Upper lobe of left lung (tissue), 6 donors: ENCODE data around the gene CHCHD6. TPM values are rescaled to one million over a fixed set of nuclear protein-coding genes. Genes with fewer than 3 reads are reported as not detected.

Experiments used
- ATAC-seq, 2 donors: fragments of 200-7000 bp; cut with Tn5 transposase; one replicate each; pipeline ENCODE4 v1.9.1; 2022; ENCODE audit warnings: mild to moderate bottlenecking in 2 of 2, moderate library complexity in 2 of 2; ENCODE audit not compliant: low FRiP score in 2 of 2
- DNase-seq, 2 donors: peaks; one replicate each; pipeline ENCODE4 v3.0.0-alpha.2; 2019 to 2020
- H3K27ac ChIP-seq, 4 donors: fragments of 200-600 bp; sonication (generic); one replicate each; pipeline ENCODE4 v1.5.1; 2016 to 2019
- H3K27me3 ChIP-seq, 4 donors: fragments of 200-600 bp; sonication (generic); one replicate each; pipeline ENCODE4 v1.5.1; 2017 to 2019
- H3K36me3 ChIP-seq, 4 donors: fragments of 200-600 bp; sonication (generic); one replicate each; pipeline ENCODE4 v1.5.1; 2016 to 2019
- H3K4me1 ChIP-seq, 4 donors: fragments of 200-600 bp; sonication (generic); one replicate each; pipeline ENCODE4 v1.5.1; 2018 to 2019
- H3K4me3 ChIP-seq, 4 donors: fragments of 200-600 bp; sonication (generic); one replicate each; pipeline ENCODE4 v1.5.1; 2017 to 2019; ENCODE audit warnings: mild to moderate bottlenecking in 2 of 4, moderate library complexity in 1 of 4
- H3K9me3 ChIP-seq, 4 donors: fragments of 200-600 bp; sonication (generic); one replicate each; pipeline ENCODE4 v1.5.1; 2018 to 2019
- CTCF ChIP-seq, 6 experiments: fragments of 450-650 bp in 4 of 6; fragments of 200-600 bp in 2 of 6; sonication (generic) in 2 of 6; IDR thresholded peaks; one replicate each; pipeline ENCODE4 v1.5.1; 2016 to 2019; ENCODE audit warnings: antibody characterized with exemption in 6 of 6
- EP300 ChIP-seq, 4 donors: sonication (generic); formaldehyde crosslinking; IDR thresholded peaks; one replicate each; pipeline ENCODE4 v1.5.1; 2017; ENCODE audit warnings: antibody characterized with exemption in 4 of 4, control low read depth in 2 of 4
- POLR2A ChIP-seq, 4 donors: fragments of 450-650 bp; IDR thresholded peaks; one replicate each; pipeline ENCODE4 v1.5.1; 2016 to 2017; ENCODE audit warnings: antibody characterized with exemption in 4 of 4, mild to moderate bottlenecking in 2 of 4
- POLR2AphosphoS5 ChIP-seq, 2 donors: sonication (generic); formaldehyde crosslinking; IDR thresholded peaks; one replicate each; pipeline ENCODE4 v1.5.1; 2017; ENCODE audit warnings: antibody characterized with exemption in 2 of 2
- WGBS, 2 donors: methylation state at CpG; one replicate each; pipeline ENCODE4 v1.1.5; 2017 to 2018; 5-methylcytosine and 5-hydroxymethylcytosine counted together
- total RNA-seq, 6 donors: library from RNA; depleted of rRNA in 4 of 6; stranded (reverse); fragments of >200 nt in 4 of 6; gene quantifications; one replicate each; pipeline versions ENCODE4 v1.1.0 to v1.2.1, GENCODE V29; 2016 to 2021
- donor health status: DM: no; HTN: no; CAD: no; lungs with moderate emphysema.
- donor health status: DM: no; HTN: yes; CAD: no; lungs with severe emphysema.

Gene CHCHD6
- total RNA-seq, 6 donors from 2014 or later = 16.6 to 35.6 (median 21.8) TPM

- ATAC-seq (no peak), DNase-seq (no peak)
- no peak overlapping the region for H3K27ac ChIP-seq
- H3K27me3 ChIP-seq = no peaks in the 10 kb centered on the region
- TF ChIP-seq POLR2AphosphoS5 (IDR thresholded peaks at IDR 0.05) (no peak), CTCF (IDR thresholded peaks at IDR 0.05) (no peak), EP300 (IDR thresholded peaks at IDR 0.05) (no peak), POLR2A (IDR thresholded peaks at IDR 0.05) (no peak)
- H3K4me1 ChIP-seq = peaks cover 18 to 23% (median 21%) of the 10 kb centered on the region in 4 donors
- WGBS, 2 donors = 73 to 94% methylated on average over 5 of the region's 5 CpGs
- no peaks in the 10 kb centered on the region for H3K9me3 ChIP-seq
- no peak overlapping the region for H3K4me3 ChIP-seq
- no peaks in the 10 kb centered on the region for H3K36me3 ChIP-seq
These were observed 217.2 kb downstream of the CHCHD6 start for GRCh38 chr3:126921085-126921824.

- DNase-seq (no peak), ATAC-seq (no peak)
- TF ChIP-seq POLR2AphosphoS5 (IDR thresholded peaks at IDR 0.05) = no peak
- TF ChIP-seq EP300 (IDR thresholded peaks at IDR 0.05) = no peak
- TF ChIP-seq POLR2A (IDR thresholded peaks at IDR 0.05) = no peak
- no peak for TF ChIP-seq CTCF (IDR thresholded peaks at IDR 0.05)
- no peak overlapping the region for H3K4me3 ChIP-seq
- H3K27ac ChIP-seq = no peak overlapping the region
- 87 to 89% methylated on average over 3 to 4 of the region's 4 CpGs for WGBS, 2 donors
- H3K27me3 ChIP-seq = no peaks in the 10 kb centered on the region
- H3K36me3 ChIP-seq = no peaks in the 10 kb centered on the region
- no peaks in the 10 kb centered on the region for H3K9me3 ChIP-seq
- peaks cover 26 to 30% (median 27%) of the 10 kb centered on the region in 4 donors for H3K4me1 ChIP-seq
These were observed 218.4 kb downstream of the CHCHD6 start for GRCh38 chr3:126922466-126922865.

GRCh38 chr3:126923423-126923822, 219.4 kb downstream of the CHCHD6 start:
- no peak for TF ChIP-seq POLR2AphosphoS5 (IDR thresholded peaks at IDR 0.05)
- TF ChIP-seq EP300 (IDR thresholded peaks at IDR 0.05) = no peak
- no peak for TF ChIP-seq CTCF (IDR thresholded peaks at IDR 0.05)
- TF ChIP-seq POLR2A (IDR thresholded peaks at IDR 0.05) = no peak
- 91 to 93% methylated on average over 6 of the region's 6 CpGs for WGBS, 2 donors
- ATAC-seq = no peak
- Histone ChIP-seq H3K27ac (no peak overlapping the region), H3K4me3 (no peak overlapping the region), H3K9me3 (no peaks in the 10 kb centered on the region), H3K27me3 (no peaks in the 10 kb centered on the region), H3K36me3 (no peaks in the 10 kb centered on the region), H3K4me1 (peaks cover 26 to 30% (median 27%) of the 10 kb centered on the region in 4 donors)
- DNase-seq = no peak

GRCh38 chr3:126923895-126924294, 219.9 kb downstream of the CHCHD6 start:
- Histone ChIP-seq H3K36me3 (no peaks in the 10 kb centered on the region), H3K27ac (no peak overlapping the region), H3K4me3 (no peak overlapping the region), H3K27me3 (no peaks in the 10 kb centered on the region), H3K9me3 (no peaks in the 10 kb centered on the region), H3K4me1 (peaks cover 26 to 30% (median 27%) of the 10 kb centered on the region in 4 donors)
- TF ChIP-seq EP300 (IDR thresholded peaks at IDR 0.05) (no peak), POLR2A (IDR thresholded peaks at IDR 0.05) (no peak), POLR2AphosphoS5 (IDR thresholded peaks at IDR 0.05) (no peak), CTCF (IDR thresholded peaks at IDR 0.05) (no peak)
- DNase-seq (no peak), ATAC-seq (no peak)
- 95 to 98% methylated on average over 6 to 7 of the region's 7 CpGs for WGBS, 2 donors

GRCh38 chr3:126924458-126924857, 220.4 kb downstream of the CHCHD6 start:
- Histone ChIP-seq H3K9me3 (no peaks in the 10 kb centered on the region), H3K4me1 (peaks cover 26 to 30% (median 27%) of the 10 kb centered on the region in 4 donors), H3K4me3 (no peak overlapping the region), H3K27ac (peak overlapping the region in 2 of 4 donors; percentile 10 to 56), H3K36me3 (no peaks in the 10 kb centered on the region), H3K27me3 (no peaks in the 10 kb centered on the region)
- TF ChIP-seq CTCF (IDR thresholded peaks at IDR 0.05) (no peak), POLR2AphosphoS5 (IDR thresholded peaks at IDR 0.05) (no peak), POLR2A (IDR thresholded peaks at IDR 0.05) (no peak), EP300 (IDR thresholded peaks at IDR 0.05) (no peak)
- 54 to 80% methylated on average over 2 of the region's 2 CpGs for WGBS, 2 donors
- ATAC-seq (no peak), DNase-seq (peak in 1 of 2 donors; percentile 43)
